Fibroblast of lung (primary cell): ENCODE measurements around the gene MMS19. TPM values are rescaled to one million over a fixed set of nuclear protein-coding genes. Genes with fewer than 3 reads are reported as not detected.

Experiments used
- DNase-seq, 2 donors: peaks; one replicate each; pipeline versions ENCODE4 v3.0.0 to v3.0.0-alpha.2; 2010; ENCODE audit warnings: low read depth in 2 of 2
- H2AFZ ChIP-seq: 2 replicates; pipeline ENCODE4 v1.5.1; 2012; ENCODE audit warnings: low read length, control low read depth, inconsistent platforms
- H3K27ac ChIP-seq: 2 replicates; pipeline ENCODE4 v1.5.1; 2011; ENCODE audit warnings: low read length, control low read depth; ENCODE audit not compliant: insufficient read depth
- H3K27me3 ChIP-seq: 2 replicates; pipeline ENCODE4 v1.5.1; 2011; ENCODE audit warnings: mild to moderate bottlenecking, low read length; ENCODE audit not compliant: control insufficient read depth, insufficient read depth
- H3K36me3 ChIP-seq: 2 replicates; pipeline ENCODE4 v1.5.1; 2011; ENCODE audit warnings: low read length; ENCODE audit not compliant: control insufficient read depth, insufficient read depth
- H3K4me1 ChIP-seq: 2 replicates; pipeline ENCODE4 v1.5.1; 2011; ENCODE audit warnings: low read length; ENCODE audit not compliant: control insufficient read depth, insufficient read depth; ENCODE audit errors: extremely low read depth
- H3K4me2 ChIP-seq: 2 replicates; pipeline ENCODE4 v1.5.1; 2011; ENCODE audit warnings: low read length, control low read depth; ENCODE audit not compliant: insufficient read depth; ENCODE audit errors: extremely low read depth
- H3K4me3 ChIP-seq, 4 experiments: fragments of 200-600 bp in 1 of 4; sonication (generic) in 1 of 4; replicated peaks in 1 of 4; 2 replicates each; pipeline ENCODE4 v1.5.1; 2011 to 2016; ENCODE audit warnings: low read length in 4 of 4, low read depth in 3 of 4, mild to moderate bottlenecking in 3 of 4, control low read depth in 2 of 4, inconsistent platforms in 1 of 4, mixed read lengths in 1 of 4; ENCODE audit not compliant: insufficient read depth in 1 of 4; ENCODE audit errors: control extremely low read depth in 1 of 4
- H3K79me2 ChIP-seq: 2 replicates; pipeline ENCODE4 v1.5.1; 2012; ENCODE audit warnings: mild to moderate bottlenecking, low read length, inconsistent platforms; ENCODE audit not compliant: control insufficient read depth, insufficient read depth
- H3K9ac ChIP-seq: 2 replicates; pipeline ENCODE4 v1.5.1; 2011; ENCODE audit warnings: mild to moderate bottlenecking, low read length, control low read depth; ENCODE audit not compliant: insufficient read depth
- H3K9me3 ChIP-seq: 2 replicates; pipeline ENCODE4 v1.5.1; 2012; ENCODE audit warnings: low read depth, low read length; ENCODE audit not compliant: control insufficient read depth, insufficient read depth
- H4K20me1 ChIP-seq: 2 replicates; pipeline ENCODE4 v1.5.1; 2011; ENCODE audit warnings: low read length; ENCODE audit not compliant: control insufficient read depth, insufficient read depth; ENCODE audit errors: extremely low read depth
- EZH2 ChIP-seq: IDR thresholded peaks from 2 replicates; pipeline ENCODE4 v1.5.1; 2012; ENCODE audit warnings: low read length, control low read depth, mild to moderate bottlenecking; ENCODE audit errors: missing control alignments
- polyA plus RNA-seq, 2 donors: library from polyadenylated mRNA; depleted of rRNA in 1 of 2; stranded (reverse) in 1 of 2; unstranded in 1 of 2; fragments of >200 nt; gene quantifications; 2 replicates each; pipeline ENCODE4 v1.2.1, GENCODE V29; 2011 to 2012; ENCODE audit warnings: missing spikeins in 1 of 2
- total RNA-seq: library from RNA; depleted of rRNA; stranded (reverse); fragments of >200 nt; gene quantifications from 2 replicates; pipeline ENCODE4 v1.2.1, GENCODE V29; 2014
- TF ChIP-seq, protein P1 (sequence below), 2 donors: IDR thresholded peaks in 1 of 2; conservative IDR thresholded peaks in 1 of 2; 1 replicate in 1 of 2; 2 replicates in 1 of 2; pipeline ENCODE4 v1.5.1; 2011 to 2012; ENCODE audit warnings: low read length in 2 of 2, control low read depth in 1 of 2, inconsistent platforms in 1 of 2, low read depth in 1 of 2, mild to moderate bottlenecking in 1 of 2

MMS19 gene
- total and polyA plus RNA-seq, 2 donors (not counting 1 experiment from before 2014, with no cell fraction given): 44.7 to 64.7 TPM

DNA sequence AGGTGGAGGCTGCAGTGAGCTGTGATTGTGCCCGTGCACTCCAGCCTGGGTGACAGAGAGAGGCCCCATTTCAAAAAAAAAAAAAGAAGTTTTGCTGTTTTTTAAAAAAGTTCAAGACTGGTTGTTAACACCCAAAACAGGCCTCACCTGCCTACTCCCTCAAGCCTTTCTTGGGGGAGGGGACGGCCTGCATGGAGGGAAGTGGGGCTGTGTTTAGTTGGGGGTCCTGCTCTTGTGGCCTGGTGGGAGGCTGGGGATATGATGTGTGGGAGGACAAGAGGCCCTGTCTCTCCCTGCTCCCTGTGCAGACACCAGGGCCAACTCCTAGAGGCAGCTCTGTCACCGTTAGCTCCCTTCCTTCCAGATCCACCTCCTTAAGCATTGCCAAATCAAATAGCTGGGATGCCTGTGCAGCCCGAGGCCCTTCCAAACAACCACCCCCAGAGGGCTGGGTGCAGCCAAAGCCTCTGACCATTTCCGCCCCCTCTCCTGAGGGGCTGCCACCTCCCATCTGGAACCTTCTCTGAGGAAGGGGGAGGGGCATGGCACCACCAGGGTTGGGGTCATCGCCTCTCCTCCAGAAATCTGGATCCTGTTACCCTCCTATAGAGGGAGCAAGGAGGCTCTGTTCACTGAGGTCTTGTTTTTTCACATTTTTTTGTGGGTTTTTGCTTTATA is 41.4 kb upstream of the MMS19 start:
- H3K4me3 ChIP-seq: no peak overlapping the region
- H2AFZ ChIP-seq: no peak overlapping the region
- H3K4me2 ChIP-seq: peak overlapping the region; percentile 37
- H3K9ac ChIP-seq: no peak overlapping the region
- H3K27me3 ChIP-seq: no peaks in the 10 kb centered on the region
- no peaks in the 10 kb centered on the region for H3K36me3 ChIP-seq
- peaks cover 43% of the 10 kb centered on the region for H3K4me1 ChIP-seq
- no peaks in the 10 kb centered on the region for H4K20me1 ChIP-seq
- peaks cover 7% of the 10 kb centered on the region for H3K79me2 ChIP-seq
- TF ChIP-seq, protein P1, sequence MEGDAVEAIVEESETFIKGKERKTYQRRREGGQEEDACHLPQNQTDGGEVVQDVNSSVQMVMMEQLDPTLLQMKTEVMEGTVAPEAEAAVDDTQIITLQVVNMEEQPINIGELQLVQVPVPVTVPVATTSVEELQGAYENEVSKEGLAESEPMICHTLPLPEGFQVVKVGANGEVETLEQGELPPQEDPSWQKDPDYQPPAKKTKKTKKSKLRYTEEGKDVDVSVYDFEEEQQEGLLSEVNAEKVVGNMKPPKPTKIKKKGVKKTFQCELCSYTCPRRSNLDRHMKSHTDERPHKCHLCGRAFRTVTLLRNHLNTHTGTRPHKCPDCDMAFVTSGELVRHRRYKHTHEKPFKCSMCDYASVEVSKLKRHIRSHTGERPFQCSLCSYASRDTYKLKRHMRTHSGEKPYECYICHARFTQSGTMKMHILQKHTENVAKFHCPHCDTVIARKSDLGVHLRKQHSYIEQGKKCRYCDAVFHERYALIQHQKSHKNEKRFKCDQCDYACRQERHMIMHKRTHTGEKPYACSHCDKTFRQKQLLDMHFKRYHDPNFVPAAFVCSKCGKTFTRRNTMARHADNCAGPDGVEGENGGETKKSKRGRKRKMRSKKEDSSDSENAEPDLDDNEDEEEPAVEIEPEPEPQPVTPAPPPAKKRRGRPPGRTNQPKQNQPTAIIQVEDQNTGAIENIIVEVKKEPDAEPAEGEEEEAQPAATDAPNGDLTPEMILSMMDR (conservative IDR thresholded peaks at IDR 0.05 in 1 of 2, IDR thresholded peaks at IDR 0.05 in 1 of 2; ENCODE audit: low read depth in 1 of 2, low read length in 2 of 2): peak; percentile 45 to 64
- no peak for TF ChIP-seq EZH2
- no peaks in the 10 kb centered on the region for H3K9me3 ChIP-seq
- DNase-seq: peak; percentile 91 to 92
- peak overlapping the region; percentile 67 for H3K27ac ChIP-seq

DNA sequence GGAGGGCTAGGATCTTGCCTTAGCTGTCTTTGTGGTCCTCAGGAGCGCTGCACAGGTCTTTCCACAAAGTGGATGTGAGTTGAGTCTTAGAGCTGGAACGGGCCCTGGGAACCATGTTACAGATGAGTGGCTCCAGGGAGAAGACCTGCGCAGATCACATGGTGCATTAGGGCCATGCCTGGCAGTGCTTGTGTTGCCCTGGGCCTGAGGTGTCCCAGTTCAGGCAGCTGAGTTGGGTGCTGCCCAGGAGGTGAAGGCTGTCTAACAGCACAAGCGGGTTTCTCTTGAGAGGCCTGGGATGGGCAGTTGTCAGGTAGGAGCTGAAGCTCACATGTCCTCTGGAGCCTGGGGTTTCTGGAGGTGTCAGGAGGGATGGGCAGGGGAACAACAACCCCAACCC is 40.6 kb upstream of the MMS19 start:
- peaks cover 42% of the 10 kb centered on the region for H3K4me1 ChIP-seq
- no peak for DNase-seq
- no peaks in the 10 kb centered on the region for H3K27me3 ChIP-seq

DNA sequence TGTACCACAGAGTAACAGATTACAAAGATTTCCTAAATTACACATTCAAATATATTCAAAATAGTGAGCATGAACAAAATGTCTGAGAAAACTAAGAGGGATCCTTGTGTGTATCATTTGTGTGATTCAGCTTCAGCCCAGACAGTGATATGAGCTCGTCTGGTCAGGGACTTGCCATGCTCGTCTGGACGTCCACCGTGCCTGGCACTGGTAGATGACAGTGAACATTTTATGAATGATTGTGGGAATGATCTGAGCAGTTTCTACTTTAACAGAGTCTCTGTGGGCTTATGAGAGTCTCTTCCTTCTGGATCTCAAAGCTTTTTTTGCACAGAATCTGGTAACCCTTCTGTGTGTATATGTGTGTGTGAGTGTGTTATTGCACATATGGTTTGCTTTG is 40.2 kb upstream of the MMS19 start:
- Histone ChIP-seq H3K9me3 (no peaks in the 10 kb centered on the region), H3K4me3 (no peak overlapping the region), H3K79me2 (peaks cover 7% of the 10 kb centered on the region), H4K20me1 (no peaks in the 10 kb centered on the region), H3K36me3 (no peaks in the 10 kb centered on the region), H3K27ac (no peak overlapping the region), H2AFZ (no peak overlapping the region), H3K4me1 (peaks cover 41% of the 10 kb centered on the region), H3K4me2 (no peak overlapping the region), H3K9ac (no peak overlapping the region), H3K27me3 (no peaks in the 10 kb centered on the region)
- no peak for TF ChIP-seq EZH2
- TF ChIP-seq, protein P1 (conservative IDR thresholded peaks at IDR 0.05 in 1 of 2, IDR thresholded peaks at IDR 0.05 in 1 of 2; ENCODE audit: low read depth in 1 of 2, low read length in 2 of 2): no peak
- peak in 1 of 2 donors; percentile 81 for DNase-seq

More for the DNA sequence above, 40.6 kb upstream of the MMS19 start:
- no peaks in the 10 kb centered on the region for H3K36me3 ChIP-seq
- H3K4me2 ChIP-seq: no peak overlapping the region
- H2AFZ ChIP-seq: no peak overlapping the region
- H4K20me1 ChIP-seq: no peaks in the 10 kb centered on the region
- no peak overlapping the region for H3K27ac ChIP-seq
- no peak overlapping the region for H3K4me3 ChIP-seq
- peaks cover 7% of the 10 kb centered on the region for H3K79me2 ChIP-seq
- no peak overlapping the region for H3K9ac ChIP-seq
- no peaks in the 10 kb centered on the region for H3K9me3 ChIP-seq
- TF ChIP-seq, protein P1 (conservative IDR thresholded peaks at IDR 0.05 in 1 of 2, IDR thresholded peaks at IDR 0.05 in 1 of 2; ENCODE audit: low read depth in 1 of 2, low read length in 2 of 2): no peak
- no peak for TF ChIP-seq EZH2
